Keratinocyte (primary cell): ENCODE data around the gene ANXA3.

Source experiments
- CTCF ChIP-seq, 3 experiments: IDR thresholded peaks in 1 of 3; conservative IDR thresholded peaks in 1 of 3; optimal IDR thresholded peaks in 1 of 3; 2 replicates in 2 of 3; 3 replicates in 1 of 3; pipeline versions ENCODE3 to v1.5.1; 2011; ENCODE audit warnings: low read length in 3 of 3, mild to moderate bottlenecking in 3 of 3, moderate library complexity in 2 of 3, control low read depth in 1 of 3, inconsistent platforms in 1 of 3; ENCODE audit not compliant: insufficient read depth in 2 of 3; ENCODE audit errors: extremely low read depth in 1 of 3
- EZH2 ChIP-seq: IDR thresholded peaks from one replicate; pipeline ENCODE4 v1.6.1; 2012; ENCODE audit warnings: inconsistent platforms, mild to moderate bottlenecking, low read length, moderate library complexity

GRCh38 chr4:78544678-78545077 is 6.9 kb upstream of the ANXA3 start:
- TF ChIP-seq CTCF (optimal IDR thresholded peaks at IDR 0.05 in 1 of 3, IDR thresholded peaks at IDR 0.05 in 1 of 3, conservative IDR thresholded peaks at IDR 0.05 in 1 of 3; ENCODE audit: extremely low read depth in 1 of 3, insufficient read depth in 2 of 3, low read length in 3 of 3) (no peak), EZH2 (no peak)
